Measurements from ENCODE around the gene GPR150. TPM values are rescaled to one million over a fixed set of nuclear protein-coding genes. Genes with fewer than 3 reads are reported as not detected.

The GPR150 gene
- total and polyA plus RNA-seq, 10 of the 15 experiments (the other 5 are each of a cell fraction or from before 2014, with no cell fraction given): 0.08 to 1.1 (median 0.37) TPM; not detected in 1

GRCh38 chr5:95627971-95628810 is 8.3 kb downstream of the GPR150 start (continued):
- TF ChIP-seq RELB (IDR thresholded peaks at IDR 0.05; ENCODE audit: low read depth) (no peak), NFYA (IDR thresholded peaks at IDR 0.05; ENCODE audit: borderline replicate concordance, low read depth, low read length) (no peak), NFXL1 (IDR thresholded peaks at IDR 0.05; ENCODE audit: borderline replicate concordance) (no peak)

- SMC1A ChIA-PET (ENCODE audit: uncharacterized antibody, unreplicated experiment): no interaction called here
- H2AFZ ChIP-seq (ENCODE audit: control insufficient read depth, low read depth, low read length): no peak overlapping the region
- H3K27me3 ChIP-seq (replicated peaks in 1 of 2; ENCODE audit: control insufficient read depth in 2 of 2, insufficient read depth in 2 of 2, low read length in 1 of 2): no peaks in the 10 kb centered on the region
- RAD21 ChIA-PET (ENCODE audit: unreplicated experiment): no interaction called here
- peaks cover 6% of the 10 kb centered on the region; the same call in 2 of the 3 replicates for H3K9me3 ChIP-seq (replicated peaks; ENCODE audit: control insufficient read depth, insufficient read depth, low read length)
- 25% methylated on average over 1 of the region's 1 CpG for WGBS (ENCODE audit: insufficient coverage, insufficient replicate concordance, low lambda C conversion rate, missing lambda C conversion rate)
- in situ Hi-C loops (cut with MboI) (no loop called here), intact Hi-C loops (cut with micrococcal nuclease; ENCODE audit: unreplicated experiment) (no loop called here)
- CTCF ChIA-PET: no interaction called here
- no peak for ATAC-seq
- POLR2A ChIA-PET: interaction anchor here (0.5 kb wide), 1 partner anchor 1995 kb away, joined by 4 read pairs; no protein-coding TSS in a partner anchor
- DNase-seq (ENCODE audit: low read depth, low spot score): no peak
- peaks cover 8% of the 10 kb centered on the region; the same call in 1 of the 2 replicates for H3K4me1 ChIP-seq (ENCODE audit: control insufficient read depth, insufficient read depth, low read length)
- no peak overlapping the region for H3K4me2 ChIP-seq (ENCODE audit: control insufficient read depth, insufficient read depth)
- H3K36me3 ChIP-seq (ENCODE audit: control insufficient read depth in 2 of 2, insufficient read depth in 2 of 2, low read length in 1 of 2): no peaks in the 10 kb centered on the region
- H3K79me2 ChIP-seq (ENCODE audit: control insufficient read depth, insufficient read depth, low read length): no peaks in the 10 kb centered on the region
- no peak for FAIRE-seq
- BruUV-seq (replicated peaks): no TSS peak
- no peak overlapping the region for H3K4me3 ChIP-seq
- H3K9ac ChIP-seq (ENCODE audit: control insufficient read depth, insufficient read depth, low read length): no peak overlapping the region
- no peak overlapping the region for H3K27ac ChIP-seq (ENCODE audit: control insufficient read depth, insufficient read depth)
- no peaks in the 10 kb centered on the region for H4K20me1 ChIP-seq (ENCODE audit: control insufficient read depth, insufficient read depth)
- TF ChIP-seq NKRF (conservative IDR thresholded peaks at IDR 0.05) (no peak), TBL1XR1 (IDR thresholded peaks at IDR 0.05; ENCODE audit: low read depth, low read length) (no peak), RBBP5 (conservative IDR thresholded peaks at IDR 0.05) (no peak), STAT3 (IDR thresholded peaks at IDR 0.05; ENCODE audit: low read depth, low read length) (no peak), EP300 (IDR thresholded peaks at IDR 0.05; ENCODE audit: borderline replicate concordance in 1 of 2, control insufficient read depth in 1 of 2, low read depth in 2 of 2, low read length in 2 of 2) (no peak), PBX3 (IDR thresholded peaks at IDR 0.05; ENCODE audit: insufficient replicate concordance, low read depth, low read length) (no peak), NFYA (IDR thresholded peaks at IDR 0.05; ENCODE audit: borderline replicate concordance, low read depth, low read length) (no peak), POLR2AphosphoS2 (IDR thresholded peaks at IDR 0.05; ENCODE audit: low read depth, low read length) (no peak), ATF3 (IDR thresholded peaks at IDR 0.05; ENCODE audit: borderline replicate concordance, extremely low read depth, low read depth, low read length) (no peak), RAD21 (IDR thresholded peaks at IDR 0.05; ENCODE audit: insufficient read depth, low read depth, low read length) (no peak), SREBF1 (IDR thresholded peaks at IDR 0.05; ENCODE audit: low read length) (no peak)
These were observed 9.0 kb downstream of the GPR150 start for GRCh38 chr5:95628933-95629332.

All from GM12878 (cell line).